Activated CD4-positive, CD25-positive, alpha-beta regulatory T cell (primary cell): Measurements from ENCODE around the gene CLIP4.

Experiments used
- DNase-seq, 4 experiments: peaks; one replicate each; lab custom pipeline; 2025; lab: John Stamatoyannopoulos, UW

The CLIP4 gene

DNA sequence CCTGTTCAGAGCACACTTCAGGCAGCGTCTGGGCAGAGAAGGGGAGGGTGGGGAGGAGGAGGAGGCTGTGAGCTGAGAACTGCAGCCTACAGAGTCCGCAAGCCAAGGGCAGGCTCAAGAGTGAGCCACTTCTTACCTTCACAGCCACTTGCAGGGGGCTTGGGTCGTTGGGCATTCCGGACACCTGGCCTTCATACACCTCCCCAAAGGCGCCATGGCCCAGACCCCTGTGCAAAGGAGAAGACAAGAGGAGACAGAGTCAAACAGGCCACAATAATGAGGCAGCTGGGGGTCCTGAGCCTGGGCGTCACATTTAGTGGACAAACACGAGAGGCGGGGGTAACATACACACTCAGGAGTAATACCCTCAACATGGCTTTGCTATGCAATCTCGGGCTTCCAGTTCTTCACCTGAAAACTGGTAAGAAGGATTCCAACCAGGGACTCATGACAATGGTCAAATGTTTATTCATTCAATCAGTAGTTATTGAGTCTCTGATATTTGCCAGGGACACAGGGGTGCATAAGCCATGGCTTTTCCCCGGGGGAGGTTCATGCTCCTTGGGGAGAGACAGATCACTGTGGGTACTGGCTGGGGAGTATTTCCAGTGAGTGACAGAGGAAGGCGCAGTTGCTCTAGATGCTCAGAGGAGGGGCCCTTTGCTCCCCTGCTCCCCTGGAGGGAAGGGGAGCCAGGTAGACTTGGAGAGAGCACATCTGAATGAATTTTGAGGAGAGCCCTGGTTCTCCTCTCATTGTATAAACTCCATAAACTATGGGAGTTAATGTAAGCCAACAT lies 107.4 kb downstream of the CLIP4 start:
- no peak for DNase-seq

DNA sequence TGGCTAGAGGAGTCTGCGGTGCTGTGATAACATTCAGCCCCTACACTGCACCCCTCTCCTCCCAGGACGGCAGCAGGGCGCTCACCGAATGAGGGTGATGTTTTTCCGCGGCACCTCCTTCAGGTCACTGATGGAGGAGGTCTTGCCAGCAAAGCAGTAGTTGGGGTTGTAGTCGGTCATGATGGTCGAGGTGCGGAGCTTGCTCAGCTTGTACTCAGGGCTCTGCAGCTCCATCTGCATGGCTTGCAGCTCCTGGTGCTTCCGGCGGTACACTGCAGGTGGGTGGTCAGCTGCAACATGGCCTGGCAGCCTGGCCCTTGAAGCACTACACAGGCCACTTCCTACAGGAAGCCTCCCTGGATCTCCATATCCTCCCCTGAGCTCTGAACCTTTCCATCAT lies 108.0 kb downstream of the CLIP4 start:
- DNase-seq: no peak

DNA sequence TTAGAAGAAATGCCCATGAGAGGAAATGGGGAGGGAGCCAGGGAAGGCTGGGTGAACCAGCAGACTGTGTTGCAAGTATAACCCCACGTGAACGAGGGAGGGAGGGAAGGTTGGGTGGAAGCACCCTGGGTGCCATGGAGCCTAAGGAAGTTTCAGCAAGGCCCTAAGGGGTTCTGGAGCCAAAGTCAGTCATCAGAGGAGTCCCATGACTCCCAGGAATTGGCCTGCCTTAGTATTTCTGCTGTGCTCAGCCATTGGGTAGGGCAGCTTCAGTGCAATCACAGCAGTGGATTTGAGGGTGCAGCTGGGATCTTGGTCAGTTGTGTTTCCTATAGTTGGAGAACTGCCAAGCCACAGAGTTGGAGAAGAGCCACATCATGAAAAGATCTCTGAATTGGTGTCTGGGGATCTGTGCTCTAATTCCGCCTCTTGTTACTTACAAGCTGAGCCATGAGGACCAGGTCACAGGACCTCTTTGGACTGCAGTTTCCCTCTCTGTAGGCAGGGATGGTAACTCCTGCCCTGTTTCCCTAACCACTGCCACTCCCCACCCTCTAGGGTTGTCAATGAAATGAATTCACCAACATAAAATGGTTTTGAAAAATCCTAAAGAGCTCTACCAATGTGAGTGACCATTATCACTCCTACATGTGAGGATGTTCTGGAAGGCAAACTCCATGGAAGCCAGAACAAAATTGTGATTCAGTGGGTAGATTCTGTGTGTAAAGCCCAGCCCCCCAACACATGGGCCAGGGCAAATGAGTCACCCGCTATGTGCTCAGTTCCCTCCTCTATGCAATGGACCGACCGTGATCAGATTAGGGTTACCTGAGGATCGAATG lies 108.9 kb downstream of the CLIP4 start:
- no peak for DNase-seq

DNA sequence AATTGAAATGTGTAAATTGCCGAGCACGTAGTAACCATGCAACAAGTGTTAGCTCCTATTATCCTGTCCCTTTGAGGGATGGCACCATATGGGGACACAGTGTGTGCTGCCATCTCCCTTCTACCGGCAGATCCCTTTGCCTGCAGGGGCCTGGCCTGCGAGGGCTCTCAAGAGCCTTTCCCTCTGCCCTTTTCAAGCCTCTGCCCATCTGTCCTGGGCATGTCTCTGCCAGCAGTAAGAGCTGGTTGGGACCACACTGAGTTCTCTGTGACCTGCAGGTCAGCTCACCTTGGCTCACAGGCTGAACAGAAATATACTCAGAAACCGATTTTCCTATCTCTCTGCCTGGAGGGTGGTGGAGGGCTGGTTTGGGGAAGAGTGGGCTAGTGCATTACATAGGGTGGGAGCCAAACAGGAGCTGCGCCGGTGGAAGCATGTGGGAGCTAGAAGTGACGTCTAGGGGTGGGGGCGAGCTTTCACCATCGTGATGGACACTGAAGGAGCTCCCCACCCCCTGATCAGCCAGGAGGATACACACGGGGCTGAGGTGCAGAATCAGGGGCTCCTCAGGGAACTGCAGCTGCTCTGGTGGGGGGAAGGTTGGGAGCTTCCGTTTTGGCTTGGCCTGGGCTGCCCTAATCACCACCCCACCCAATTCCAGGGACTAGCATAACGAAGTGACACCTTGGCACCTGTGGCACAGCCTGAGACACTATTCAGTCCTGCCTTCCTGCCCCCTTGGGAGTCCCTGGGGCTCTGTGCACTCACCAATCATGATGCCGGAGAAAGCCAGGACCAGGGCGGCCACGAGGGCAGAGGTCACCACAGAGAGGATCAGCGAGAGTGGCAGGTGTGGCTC lies 109.7 kb downstream of the CLIP4 start:
- no peak for DNase-seq

DNA sequence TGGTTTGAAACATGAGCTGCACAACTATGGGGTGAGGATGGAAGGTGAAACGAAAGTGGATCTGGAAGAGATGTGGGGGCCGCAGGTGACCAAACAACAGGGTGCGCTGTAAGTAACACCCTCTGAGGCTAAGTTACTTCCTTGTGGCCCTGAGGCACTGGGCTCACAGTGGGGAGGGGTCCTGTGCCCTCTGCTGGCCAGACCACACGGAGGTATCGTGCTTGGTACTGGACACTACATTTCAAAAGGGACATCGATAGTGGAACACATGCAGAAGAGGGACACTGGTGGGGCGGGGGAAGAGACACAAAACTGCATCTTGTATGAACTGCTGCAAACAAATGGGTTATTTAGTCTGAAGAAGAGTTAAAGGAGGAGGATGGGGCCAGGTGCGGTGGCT lies 110.6 kb downstream of the CLIP4 start:
- no peak for DNase-seq

DNA sequence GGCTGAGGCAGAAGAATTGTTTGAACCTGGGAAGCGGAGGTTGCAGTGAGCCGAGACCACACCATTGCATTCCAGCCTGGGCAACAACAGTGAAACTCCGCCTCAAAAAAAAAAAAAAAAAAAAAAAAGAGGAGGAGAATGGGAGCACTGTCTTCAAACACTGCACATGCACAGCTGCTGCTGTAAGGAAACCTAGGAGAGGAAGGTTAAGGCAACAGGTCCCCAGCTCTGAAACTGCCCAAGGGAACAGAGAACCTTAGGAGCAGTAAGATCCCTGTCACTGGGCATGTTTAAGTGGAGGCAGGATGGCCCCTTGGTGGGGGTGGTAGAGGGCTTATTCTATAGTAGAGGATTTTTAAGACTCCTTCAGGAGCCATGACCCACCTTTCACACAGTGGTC lies 111.2 kb downstream of the CLIP4 start:
- DNase-seq: no peak

DNA sequence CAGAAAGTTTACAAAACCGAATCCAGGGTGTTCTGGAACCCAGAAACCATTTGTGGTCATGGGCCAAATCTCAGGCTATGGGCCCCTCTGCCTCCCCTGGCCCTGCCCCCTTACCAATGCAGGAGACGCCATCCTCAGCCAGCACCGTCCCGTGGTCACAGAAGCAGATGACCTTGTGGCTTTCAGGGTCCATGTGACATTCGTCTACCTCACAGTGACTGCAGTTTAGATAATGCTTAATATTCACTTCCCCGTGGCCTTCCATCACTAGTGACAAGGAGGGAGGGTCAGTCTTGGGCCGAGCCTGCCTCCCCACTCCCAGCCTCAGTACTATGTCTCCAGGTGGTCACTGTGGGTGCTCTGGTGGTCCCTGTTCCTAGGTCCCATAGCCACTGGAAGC lies 111.6 kb downstream of the CLIP4 start:
- no peak for DNase-seq

DNA sequence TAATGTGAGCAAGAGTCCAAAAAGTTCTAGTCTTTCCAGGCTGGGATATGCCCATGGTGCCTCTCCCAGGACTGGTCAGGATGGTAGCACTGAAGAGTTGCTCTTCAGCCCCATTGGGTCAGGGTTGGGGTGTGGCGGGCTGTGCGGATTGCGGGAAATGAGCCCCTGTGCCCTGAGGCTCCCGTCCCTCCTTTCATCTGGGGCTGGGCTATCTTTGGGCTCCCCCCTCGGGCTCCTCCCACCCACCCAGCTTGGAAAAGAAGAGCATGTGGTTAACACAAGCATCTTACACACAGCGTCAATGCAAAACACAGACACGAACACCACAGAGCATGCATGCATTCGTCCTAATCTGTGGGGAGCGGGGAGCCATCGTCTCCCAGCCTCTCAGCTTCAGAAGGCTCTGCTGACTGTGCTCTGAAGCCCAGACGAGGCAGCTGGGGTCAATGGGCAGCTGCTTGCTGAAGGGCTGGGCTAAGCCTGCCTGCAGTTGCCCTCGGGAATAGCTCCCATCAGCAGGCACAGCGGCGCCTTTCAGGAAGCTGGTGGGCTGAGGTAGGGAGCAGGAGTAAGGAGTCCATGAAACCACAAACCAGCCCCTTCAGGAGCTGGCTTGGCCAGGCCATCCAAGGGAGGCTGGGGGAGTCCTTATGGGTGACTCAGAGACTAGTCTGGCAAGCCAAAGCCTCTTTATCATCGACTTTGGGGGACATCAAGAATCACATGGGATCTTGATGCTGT lies 112.9 kb downstream of the CLIP4 start:
- no peak for DNase-seq

DNA sequence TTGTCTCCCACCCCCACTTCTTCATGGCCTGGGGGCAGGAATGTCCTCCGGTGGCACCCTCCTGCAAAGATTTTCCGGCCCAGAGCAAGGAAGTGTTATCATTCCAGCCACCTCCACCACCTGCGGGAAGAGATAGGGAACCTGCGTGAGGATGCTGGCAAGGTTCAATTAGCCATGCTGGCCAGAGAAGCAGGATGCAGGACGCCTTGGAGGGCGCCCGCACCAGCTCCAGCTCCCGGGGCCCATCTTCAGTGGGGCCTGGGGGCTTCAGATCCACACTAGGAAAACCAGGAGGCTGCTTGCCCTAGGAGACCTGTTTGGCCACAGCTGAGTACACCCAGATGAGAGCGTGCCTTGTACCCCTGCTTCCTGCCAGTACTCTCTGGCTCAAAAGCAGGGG lies 113.7 kb downstream of the CLIP4 start:
- no peak for DNase-seq

DNA sequence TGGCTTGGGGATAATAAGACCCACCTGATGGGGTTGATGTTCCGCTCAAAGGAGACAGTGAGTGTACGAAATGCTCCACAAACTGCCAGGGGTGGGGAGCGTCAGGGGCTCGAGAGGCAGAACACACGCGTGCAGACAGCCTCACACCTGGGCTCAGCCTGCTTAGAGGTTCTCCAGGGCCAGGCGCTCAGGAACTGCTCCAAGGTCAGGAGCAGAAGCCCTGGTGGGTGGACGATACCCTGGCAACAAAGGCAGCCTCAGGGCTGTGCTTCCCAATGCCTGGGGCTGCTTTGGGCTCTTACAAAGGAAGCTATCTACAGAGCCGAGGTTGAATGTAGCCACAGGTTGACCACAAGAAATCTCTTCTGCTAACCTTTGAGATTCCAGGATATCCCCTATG lies 114.4 kb downstream of the CLIP4 start:
- no peak for DNase-seq

DNA sequence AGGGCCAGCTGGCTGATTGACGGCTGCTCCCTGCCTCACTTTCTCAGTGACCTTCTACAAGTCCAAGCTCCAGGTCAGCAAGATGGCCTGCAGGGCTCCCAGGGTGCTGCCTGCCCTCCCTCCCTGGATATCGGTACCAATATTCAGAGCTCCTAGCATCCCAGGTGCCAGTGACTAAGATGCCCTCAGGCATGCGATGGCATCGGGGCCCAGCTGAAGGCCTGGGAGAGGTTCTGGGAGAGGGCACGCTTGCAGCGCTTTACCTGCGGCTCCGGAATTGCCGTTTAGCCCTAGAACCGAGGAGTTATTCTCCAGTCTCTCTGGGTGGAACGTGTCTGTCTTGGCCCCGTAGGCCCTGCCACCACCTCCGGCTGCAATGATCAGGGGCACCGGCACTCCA lies 116.8 kb downstream of the CLIP4 start:
- no peak for DNase-seq

DNA sequence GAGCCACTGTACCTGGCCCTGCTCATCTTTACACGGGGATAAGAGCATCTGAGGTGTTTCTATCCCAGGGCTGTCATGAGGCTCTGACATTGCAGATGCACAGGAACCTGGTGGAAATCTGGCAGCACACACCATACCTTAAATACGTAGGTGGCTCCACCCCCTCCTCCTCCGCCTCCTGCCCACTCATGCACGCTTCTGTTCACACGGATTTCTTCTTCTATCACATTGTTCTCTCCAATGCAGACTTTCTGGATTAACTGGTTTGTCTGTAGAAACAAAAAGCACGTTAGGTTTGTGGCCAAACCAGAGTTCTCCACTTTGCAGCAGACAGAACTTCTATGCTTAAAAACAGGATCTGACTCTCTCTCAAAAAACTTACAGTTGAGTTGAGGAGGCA lies 118.2 kb downstream of the CLIP4 start:
- no peak for DNase-seq

DNA sequence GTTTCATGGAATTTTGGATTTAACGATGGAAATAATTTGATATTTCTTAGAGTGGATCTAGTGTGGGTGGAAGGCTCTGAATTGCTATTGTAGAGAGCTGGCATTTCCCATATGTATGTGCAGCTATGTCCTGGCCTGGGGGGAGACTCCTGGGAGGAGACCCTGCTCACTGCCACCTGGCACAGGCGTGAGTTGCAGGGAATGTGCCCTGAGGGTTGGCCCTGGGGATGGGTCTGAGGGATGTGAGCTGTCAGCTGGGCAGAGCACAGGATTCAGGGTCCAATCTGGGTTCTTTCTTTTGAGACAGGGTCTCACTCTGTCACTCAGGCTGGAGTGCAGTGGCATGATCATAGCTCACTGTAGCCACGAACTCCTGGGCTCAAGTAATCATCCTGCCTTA lies 120.2 kb downstream of the CLIP4 start:
- no peak for DNase-seq

DNA sequence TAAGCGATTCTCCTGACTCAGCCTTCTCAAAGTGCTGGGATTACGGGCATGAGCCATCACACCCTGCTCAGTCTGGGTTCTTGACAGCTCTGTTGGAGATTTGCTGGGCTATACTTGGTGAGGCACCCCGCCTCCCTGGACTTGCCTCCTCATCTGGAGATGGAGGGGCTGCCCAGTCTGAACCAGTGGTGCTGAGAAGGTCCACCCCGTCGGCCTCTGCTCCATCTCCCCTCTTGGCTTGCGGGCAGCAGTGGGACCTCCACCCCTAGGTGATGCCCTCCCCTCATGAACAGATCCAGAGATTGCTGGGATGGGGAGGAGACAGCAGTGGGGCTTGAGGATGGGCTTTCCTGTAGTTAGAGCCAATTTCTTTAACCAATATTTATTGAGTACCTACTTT lies 120.9 kb downstream of the CLIP4 start:
- no peak for DNase-seq

DNA sequence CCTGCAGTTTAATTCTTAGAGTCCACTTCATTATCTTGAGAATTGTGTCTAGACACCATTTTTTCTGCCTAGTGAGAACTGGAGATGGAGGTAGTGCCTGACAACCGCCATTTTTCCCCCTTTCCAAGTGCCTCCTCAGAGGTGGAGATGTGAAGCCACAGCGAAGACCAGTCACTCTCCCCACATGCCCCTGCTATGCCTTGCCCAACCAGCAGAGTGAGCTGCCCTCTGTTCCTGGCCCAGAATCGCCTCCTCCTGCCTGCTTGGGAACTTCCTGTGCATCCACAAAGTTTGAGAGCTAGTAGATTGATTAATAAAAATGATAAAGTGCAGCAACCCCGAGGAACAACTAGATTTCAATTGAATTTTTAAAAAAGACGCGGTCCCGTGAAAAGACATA lies 123.3 kb downstream of the CLIP4 start:
- no peak for DNase-seq
